GM18498 (cell line): ENCODE results near the gene ALPP.
"Not testable (repeated sequence)": the region's sequence is repeated elsewhere in the genome, so short reads cannot be mapped to it uniquely, and the experiment has no call there.

Experiments
- ATAC-seq: cut with Tn5 transposase; IDR thresholded peaks from one replicate; pipeline ENCODE4 v1.9.1; 2021; ENCODE audit warnings: mild to moderate bottlenecking, moderate library complexity; ENCODE audit not compliant: unreplicated experiment

ALPP gene

GRCh38 chr2:232363064-232363783 is 15.3 kb upstream of the ALPP start:
- not testable (repeated sequence) for ATAC-seq

- no peak for ATAC-seq
Observed at GRCh38 chr2:232363784-232364615, 14.6 kb upstream of the ALPP start.

DNA sequence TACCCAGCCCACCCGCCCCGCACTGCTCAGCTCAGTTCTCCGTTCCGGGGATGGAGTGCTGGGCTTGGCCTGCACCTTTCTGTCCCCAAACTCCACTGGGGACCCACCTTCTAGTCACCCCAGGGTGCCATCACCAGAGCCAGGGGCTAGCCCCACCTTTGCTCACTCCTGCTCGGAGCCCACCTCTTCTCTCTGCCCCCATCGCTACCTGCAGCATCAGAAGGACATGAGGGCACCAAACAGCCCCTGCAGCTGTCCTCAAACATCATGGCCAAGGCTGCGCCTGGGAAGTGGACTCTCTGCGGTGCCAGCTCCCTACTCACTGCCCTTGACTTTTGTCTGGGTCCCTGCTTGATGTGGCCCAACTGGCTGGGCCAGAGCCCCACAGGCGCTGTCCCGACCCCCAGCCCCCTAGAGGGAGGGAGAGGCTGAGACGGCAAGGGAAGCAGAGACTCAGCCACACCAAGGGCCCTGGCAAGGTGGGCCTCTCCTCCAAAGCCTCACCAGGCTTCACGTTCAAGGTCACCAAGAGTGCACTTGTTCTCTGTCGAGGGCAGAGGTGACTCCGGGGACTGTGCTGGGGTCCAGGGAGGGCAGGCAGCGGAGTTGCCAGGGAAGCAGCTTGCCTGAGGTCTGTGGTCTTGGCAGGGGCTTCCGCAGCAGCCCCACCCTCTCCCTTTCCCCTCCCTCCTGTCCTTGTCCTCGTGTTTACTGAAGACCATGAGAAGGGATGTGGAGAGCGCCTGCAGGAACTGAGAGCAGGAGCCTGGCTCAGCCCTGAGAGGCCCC is 13.6 kb upstream of the ALPP start:
- not testable (repeated sequence) for ATAC-seq

DNA sequence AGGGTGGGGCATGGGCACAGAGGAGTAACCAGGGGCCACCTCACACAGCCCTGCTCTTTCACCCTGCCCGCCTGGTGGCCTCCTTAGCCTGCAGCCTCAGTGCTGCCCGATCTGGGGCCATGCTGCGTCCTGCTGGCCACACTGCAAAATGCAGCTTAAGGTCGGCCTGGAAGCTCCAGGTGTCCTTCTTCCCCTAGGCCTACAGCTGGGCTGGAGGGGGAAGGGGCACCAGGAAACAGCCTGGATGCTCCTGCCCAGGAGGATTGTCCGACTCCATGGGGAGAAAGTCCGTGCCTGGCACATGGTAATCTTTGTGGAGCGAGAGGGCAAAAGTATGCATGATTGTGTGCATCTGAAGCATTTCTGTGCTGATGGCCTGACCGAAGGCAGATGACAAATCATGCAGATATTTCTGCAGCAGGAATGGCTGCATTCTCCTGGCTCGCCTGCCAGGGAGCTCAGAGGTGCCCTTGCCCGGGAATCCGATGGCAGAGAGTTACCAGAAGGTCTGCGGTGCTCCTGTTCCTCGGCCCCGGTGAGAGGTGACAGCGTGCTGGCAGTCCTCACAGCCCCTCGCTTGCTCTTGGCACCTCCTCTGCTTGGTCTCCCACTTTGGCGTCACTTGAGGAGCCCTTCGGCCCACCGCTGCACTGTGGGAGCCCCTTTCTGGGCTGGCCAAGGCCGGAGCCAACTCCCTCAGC is 12.8 kb upstream of the ALPP start:
- ATAC-seq: no peak

- ATAC-seq: not testable (repeated sequence)
Observed at GRCh38 chr2:232366461-232366860, 12.1 kb upstream of the ALPP start.

- no peak for ATAC-seq
Observed at GRCh38 chr2:232367016-232367415, 11.5 kb upstream of the ALPP start.

DNA sequence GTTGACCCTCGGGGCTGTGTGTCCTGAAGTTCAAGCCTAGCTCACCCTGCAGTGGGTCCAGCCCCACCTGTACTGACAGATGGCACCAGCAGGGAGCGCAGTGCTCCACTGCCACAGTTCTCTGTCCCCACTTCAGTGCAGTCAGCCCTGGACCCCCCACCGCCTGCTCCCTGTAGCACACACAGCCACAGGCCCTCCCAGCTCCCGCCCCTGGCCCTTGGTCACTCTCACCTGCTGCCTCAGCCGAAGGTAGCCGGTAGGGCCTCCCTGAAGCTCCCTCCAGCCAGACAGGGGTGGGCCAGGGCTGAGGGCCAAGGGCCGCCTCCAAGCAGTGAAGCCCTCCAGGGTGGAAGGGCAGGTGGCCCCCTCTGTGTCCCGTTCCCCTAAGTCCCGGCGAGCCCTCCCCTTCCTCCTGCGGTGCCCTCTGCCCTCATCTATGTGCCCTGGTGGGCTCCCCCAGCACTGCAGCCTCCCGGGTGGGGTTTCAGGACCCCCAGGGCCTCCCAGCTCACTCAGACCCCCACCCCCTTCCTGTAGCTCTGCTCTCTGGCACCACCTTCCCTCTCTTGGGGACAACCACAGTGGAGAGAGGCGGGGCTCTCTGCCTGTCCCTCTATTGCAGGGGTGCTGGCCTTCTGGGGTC is 10.8 kb upstream of the ALPP start:
- ATAC-seq: no peak

- ATAC-seq: no peak
Observed at GRCh38 chr2:232368311-232368731, 10.2 kb upstream of the ALPP start.

GRCh38 chr2:232369126-232369951 is 9.2 kb upstream of the ALPP start:
- no peak for ATAC-seq

DNA sequence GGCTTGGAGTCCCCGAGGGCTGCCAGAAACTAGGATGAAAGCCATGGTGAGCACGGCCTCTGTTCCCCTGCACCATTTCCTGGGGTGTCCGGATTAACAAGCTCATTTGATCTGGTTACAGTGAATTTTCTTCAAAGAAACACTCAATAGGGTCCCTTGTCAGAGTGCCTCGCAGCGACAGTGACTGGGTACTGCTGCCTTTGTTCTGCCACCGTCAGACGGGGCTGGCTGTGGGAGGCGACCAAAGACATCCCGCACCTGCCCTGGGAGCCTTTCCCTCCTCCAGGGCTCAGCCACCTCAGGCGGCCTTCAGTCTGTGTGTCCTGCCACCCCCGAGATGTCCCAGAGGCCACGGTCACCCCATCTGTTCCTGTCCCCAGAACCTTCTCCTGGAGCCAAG is 8.5 kb upstream of the ALPP start:
- ATAC-seq: not testable (repeated sequence)

GRCh38 chr2:232372231-232373208 is 6.0 kb upstream of the ALPP start:
- no peak for ATAC-seq

GRCh38 chr2:232374356-232374755 is 4.2 kb upstream of the ALPP start:
- no peak for ATAC-seq

DNA sequence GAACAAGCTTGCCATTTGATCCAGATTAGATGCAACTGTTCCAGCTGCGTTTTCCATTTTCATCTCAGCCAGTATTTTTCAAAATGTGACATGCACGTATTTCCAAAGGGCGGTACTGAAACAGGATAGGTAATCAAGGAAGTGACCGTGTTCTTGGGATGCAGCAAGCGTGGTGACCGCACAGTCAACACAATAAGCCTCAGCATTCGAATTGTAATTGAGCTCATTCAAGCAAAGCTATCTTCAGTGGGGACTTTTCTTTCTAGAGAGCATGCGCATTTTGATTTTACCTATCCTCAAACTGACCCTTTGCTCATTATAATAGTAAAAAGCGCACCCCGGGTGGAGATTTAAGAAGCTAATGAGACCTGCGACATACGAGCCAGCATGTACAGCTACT is 3.4 kb upstream of the ALPP start:
- no peak for ATAC-seq

DNA sequence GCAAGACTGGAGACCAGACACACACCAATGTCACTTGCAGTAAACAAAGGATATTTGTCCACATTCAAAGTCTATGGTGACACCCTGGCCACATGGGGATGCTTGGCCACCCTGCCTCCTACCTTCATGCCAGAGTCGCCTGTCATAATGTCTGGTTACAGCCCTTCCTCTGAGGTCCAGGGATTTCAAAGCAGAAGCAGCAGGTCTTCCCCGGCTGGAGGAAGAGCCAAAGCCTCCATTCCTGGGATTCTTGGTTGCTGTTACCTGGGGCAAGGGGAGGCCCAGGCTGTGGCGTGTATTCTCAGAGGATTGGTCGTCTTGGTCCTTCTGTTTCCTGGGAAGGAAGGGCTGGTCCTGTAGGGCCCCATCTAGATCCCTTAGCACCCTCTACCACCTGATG is 2.3 kb upstream of the ALPP start:
- ATAC-seq: no peak

DNA sequence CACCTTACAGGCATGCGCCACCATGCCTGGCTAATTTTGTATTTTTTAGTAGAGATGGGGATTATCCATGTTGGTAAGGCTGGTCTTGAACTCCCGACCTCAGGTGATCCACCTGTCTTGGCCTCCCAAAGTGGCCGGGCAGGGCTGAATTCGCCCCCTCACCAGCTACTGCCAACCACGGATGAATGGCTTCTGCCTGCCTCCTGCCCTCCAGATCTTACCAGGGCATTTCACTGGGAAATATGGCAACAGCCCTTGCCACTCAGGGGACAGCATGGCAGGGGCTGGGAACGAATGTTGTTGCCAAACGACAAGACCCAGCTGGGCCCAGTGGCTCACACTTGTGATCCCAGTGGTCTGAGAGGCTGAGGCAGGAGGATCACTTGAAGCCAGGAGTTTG is 1.8 kb upstream of the ALPP start:
- ATAC-seq: no peak

- no peak for ATAC-seq
Observed at GRCh38 chr2:232377319-232377718, 1.2 kb upstream of the ALPP start.

- ATAC-seq: no peak
Observed at GRCh38 chr2:232377841-232378734, 463 bp upstream of the ALPP start.
